Measurements from ENCODE around the gene FOXM1. TPM values are rescaled to one million over a fixed set of nuclear protein-coding genes. Genes with fewer than 3 reads are reported as not detected.

FOXM1 gene
- total RNA-seq, 1 experiment from 2014 or later = 200 TPM

GRCh38 chr12:2902272-2902880, 25.4 kb upstream of the FOXM1 start:
- intact Hi-C loops (cut with micrococcal nuclease; ENCODE audit: unreplicated experiment) = no loop called here
- DNase-seq (ENCODE audit: low spot score) = no peak
- H3K27me3 ChIP-seq (replicated peaks; ENCODE audit: insufficient read depth, low read depth, low read length, poor library complexity) = no peaks in the 10 kb centered on the region
- no peak for TF ChIP-seq EZH2 (IDR thresholded peaks at IDR 0.05; ENCODE audit: borderline replicate concordance, low read depth, low read length, poor library complexity, severe bottlenecking)
- TF ChIP-seq CTCF (conservative IDR thresholded peaks at IDR 0.05; ENCODE audit: low read depth, low read length) = no peak
- peaks cover 8% of the 10 kb centered on the region for H3K4me1 ChIP-seq (ENCODE audit: insufficient read depth, low read length, poor library complexity, severe bottlenecking)
- no peak overlapping the region for H3K27ac ChIP-seq (ENCODE audit: low read depth, low read length, poor library complexity, severe bottlenecking)
- no peak overlapping the region for H3K4me3 ChIP-seq (ENCODE audit: low read depth, low read length, poor library complexity, severe bottlenecking)
- CTCF ChIA-PET = no interaction called here
- H3K9me3 ChIP-seq (ENCODE audit: low read depth, low read length, poor library complexity, severe bottlenecking) = no peaks in the 10 kb centered on the region
- POLR2A ChIA-PET (ENCODE audit: low non-redundant PET) = no interaction called here
- no TSS peak for BruUV-seq (replicated peaks)
- H3K36me3 ChIP-seq (ENCODE audit: insufficient read depth, low read length, poor library complexity, severe bottlenecking) = no peaks in the 10 kb centered on the region

GRCh38 chr12:2900642-2901041, 23.7 kb upstream of the FOXM1 start:
- Histone ChIP-seq H3K36me3 (ENCODE audit: insufficient read depth, low read length, poor library complexity, severe bottlenecking) (no peaks in the 10 kb centered on the region), H3K27me3 (replicated peaks; ENCODE audit: insufficient read depth, low read depth, low read length, poor library complexity) (no peaks in the 10 kb centered on the region), H3K4me3 (ENCODE audit: low read depth, low read length, poor library complexity, severe bottlenecking) (no peak overlapping the region), H3K9me3 (ENCODE audit: low read depth, low read length, poor library complexity, severe bottlenecking) (no peaks in the 10 kb centered on the region), H3K4me1 (ENCODE audit: insufficient read depth, low read length, poor library complexity, severe bottlenecking) (peaks cover 8% of the 10 kb centered on the region), H3K27ac (ENCODE audit: low read depth, low read length, poor library complexity, severe bottlenecking) (no peak overlapping the region)
- TF ChIP-seq CTCF (conservative IDR thresholded peaks at IDR 0.05; ENCODE audit: low read depth, low read length) (no peak), EZH2 (IDR thresholded peaks at IDR 0.05; ENCODE audit: borderline replicate concordance, low read depth, low read length, poor library complexity, severe bottlenecking) (no peak)
- ChIA-PET POLR2A (ENCODE audit: low non-redundant PET) (interaction anchor here (0.7 kb wide), 1 partner anchor 141 kb away, joined by 4 read pairs; no protein-coding TSS in a partner anchor), CTCF (interaction anchor here (0.6 kb wide), 1 partner anchor 45 kb away, joined by 5 read pairs; no protein-coding TSS in a partner anchor)
- intact Hi-C loops (cut with micrococcal nuclease; ENCODE audit: unreplicated experiment) = no loop called here
- no peak for DNase-seq (ENCODE audit: low spot score)
- BruUV-seq (replicated peaks) = no TSS peak

- Histone ChIP-seq H3K9me3 (ENCODE audit: low read depth, low read length, poor library complexity, severe bottlenecking) (no peaks in the 10 kb centered on the region), H3K4me3 (ENCODE audit: low read depth, low read length, poor library complexity, severe bottlenecking) (no peak overlapping the region), H3K4me1 (ENCODE audit: insufficient read depth, low read length, poor library complexity, severe bottlenecking) (peaks cover 18% of the 10 kb centered on the region), H3K36me3 (ENCODE audit: insufficient read depth, low read length, poor library complexity, severe bottlenecking) (no peaks in the 10 kb centered on the region), H3K27ac (ENCODE audit: low read depth, low read length, poor library complexity, severe bottlenecking) (no peak overlapping the region), H3K27me3 (replicated peaks; ENCODE audit: insufficient read depth, low read depth, low read length, poor library complexity) (no peaks in the 10 kb centered on the region)
- CTCF ChIA-PET = no interaction called here
- intact Hi-C loops (cut with micrococcal nuclease; ENCODE audit: unreplicated experiment) = no loop called here
- no TSS peak for BruUV-seq (replicated peaks)
- no peak for TF ChIP-seq CTCF (conservative IDR thresholded peaks at IDR 0.05; ENCODE audit: low read depth, low read length)
- no peak for TF ChIP-seq EZH2 (IDR thresholded peaks at IDR 0.05; ENCODE audit: borderline replicate concordance, low read depth, low read length, poor library complexity, severe bottlenecking)
- no peak for DNase-seq (ENCODE audit: low spot score)
- POLR2A ChIA-PET (ENCODE audit: low non-redundant PET) = no interaction called here
These were observed 20.4 kb upstream of the FOXM1 start for GRCh38 chr12:2897418-2897817.

Measured in A673 (cell line).